B cell (primary cell): ENCODE data around the gene ST3GAL3. TPM values are rescaled to one million over a fixed set of nuclear protein-coding genes. Genes with fewer than 3 reads are reported as not detected.

Experiments used
- ATAC-seq: fragments of 200-7000 bp; cut with Tn5 transposase; one replicate; pipeline ENCODE4 v1.10.0; 2021; ENCODE audit warnings: low read depth, mild to moderate bottlenecking, moderate number of reproducible peaks, moderate library complexity
- CTCF ChIA-PET: fragments of 350-600 bp; sonication (Branson Sonifier 250); formaldehyde crosslinking; loops from one replicate; lab custom pipeline; 2021; ENCODE audit warnings: antibody characterized with exemption, inconsistent platforms; lab: Charles Lee
- POLR2A ChIA-PET: fragments of 350-600 bp; sonication (Branson Sonifier 250); formaldehyde crosslinking; loops from one replicate; lab custom pipeline; 2021; ENCODE audit warnings: antibody characterized with exemption; lab: Charles Lee
- DNase-seq: peaks from one replicate; pipeline ENCODE4 v3.0.0; 2013
- H2AFZ ChIP-seq: 2 replicates; pipeline ENCODE4 v1.6.1; 2012; ENCODE audit warnings: mild to moderate bottlenecking, low read depth, low read length; ENCODE audit not compliant: insufficient read depth, poor library complexity, severe bottlenecking
- H3K27ac ChIP-seq, 2 donors: 1 replicate in 1 of 2; 2 replicates in 1 of 2; pipeline ENCODE4 v1.5.1; 2012 to 2013; ENCODE audit warnings: low read length in 2 of 2, mild to moderate bottlenecking in 2 of 2, moderate library complexity in 1 of 2
- H3K27me3 ChIP-seq, 4 experiments: fragments of 200-600 bp in 1 of 4; sonication (generic) in 1 of 4; replicated peaks in 1 of 4; 1 replicate in 2 of 4; 2 replicates in 2 of 4; pipeline versions ENCODE4 v1.6.1 to v1.7.0; 2013 to 2016; ENCODE audit warnings: low read length in 3 of 4, mild to moderate bottlenecking in 2 of 4, mixed read lengths in 1 of 4, moderate library complexity in 1 of 4; ENCODE audit not compliant: insufficient read depth in 4 of 4, control insufficient read depth in 3 of 4; ENCODE audit errors: control extremely low read depth in 1 of 4
- H3K36me3 ChIP-seq, 2 experiments: replicated peaks in 1 of 2; 1 replicate in 1 of 2; 2 replicates in 1 of 2; pipeline versions ENCODE4 v1.6.1 to v1.7.1; 2013; ENCODE audit warnings: low read length in 1 of 2; ENCODE audit not compliant: insufficient read depth in 2 of 2, control insufficient read depth in 1 of 2; ENCODE audit errors: control extremely low read depth in 1 of 2, extremely low read depth in 1 of 2
- H3K4me1 ChIP-seq, 2 donors: fragments of 200-600 bp in 1 of 2; sonication (generic) in 1 of 2; 1 replicate in 1 of 2; 2 replicates in 1 of 2; pipeline versions ENCODE4 v1.5.1 to v1.6.1; 2013 to 2017; ENCODE audit warnings: low read length in 2 of 2; ENCODE audit not compliant: control insufficient read depth in 2 of 2, insufficient read depth in 2 of 2
- H3K4me2 ChIP-seq: replicated peaks from 2 replicates; pipeline ENCODE3; 2012; ENCODE audit warnings: mild to moderate bottlenecking, low read depth, low read length; ENCODE audit not compliant: poor library complexity, severe bottlenecking
- H3K4me3 ChIP-seq, 5 experiments: fragments of 200-600 bp in 1 of 5; sonication (generic) in 1 of 5; 1 replicate in 3 of 5; 2 replicates in 2 of 5; pipeline versions ENCODE4 v1.5.1 to v1.7.0; 2011 to 2016; ENCODE audit warnings: low read length in 4 of 5, mild to moderate bottlenecking in 4 of 5, low read depth in 2 of 5, control low read depth in 1 of 5, moderate library complexity in 1 of 5; ENCODE audit not compliant: insufficient read depth in 1 of 5; ENCODE audit errors: control extremely low read depth in 1 of 5, extremely low read depth in 1 of 5
- H3K79me2 ChIP-seq: fragments of 200-600 bp; sonication (generic); one replicate; pipeline ENCODE4 v1.6.0; 2016; ENCODE audit warnings: low read length; ENCODE audit not compliant: control insufficient read depth, insufficient read depth
- H3K9ac ChIP-seq: fragments of 200-600 bp; sonication (generic); 2 replicates; pipeline ENCODE4 v1.6.1; 2017; ENCODE audit warnings: mild to moderate bottlenecking, low read length, moderate library complexity
- H3K9me3 ChIP-seq, 3 donors: one replicate each; pipeline versions ENCODE4 v1.6.1 to v1.7.1; 2013; ENCODE audit warnings: low read length in 2 of 3; ENCODE audit not compliant: control insufficient read depth in 2 of 3, insufficient read depth in 1 of 3; ENCODE audit errors: control extremely low read depth in 1 of 3
- H4K20me1 ChIP-seq: 2 replicates; pipeline ENCODE4 v1.6.0; 2012; ENCODE audit warnings: mild to moderate bottlenecking, low read length; ENCODE audit not compliant: insufficient read depth, control insufficient read depth, poor library complexity, severe bottlenecking
- H3K27ac Mint-ChIP-seq: one replicate; pipeline ENCODE4 v1.8.0; 2021; ENCODE audit warnings: mixed read lengths
- H3K27me3 Mint-ChIP-seq: one replicate; pipeline ENCODE4 v1.8.0; 2021; ENCODE audit warnings: mixed read lengths
- H3K4me1 Mint-ChIP-seq: one replicate; pipeline ENCODE4 v1.8.0; 2021; ENCODE audit warnings: mixed read lengths
- H3K4me3 Mint-ChIP-seq: one replicate; pipeline ENCODE4 v1.8.0; 2021; ENCODE audit warnings: mixed read lengths
- H3K9me3 Mint-ChIP-seq: one replicate; pipeline ENCODE4 v1.8.0; 2022; ENCODE audit warnings: mixed read lengths; ENCODE audit not compliant: insufficient read depth
- CTCF ChIP-seq: fragments of 200-600 bp; IDR thresholded peaks from one replicate; pipeline ENCODE4 v1.8.0; 2022; ENCODE audit warnings: antibody characterized with exemption, mild to moderate bottlenecking
- EZH2 ChIP-seq: IDR thresholded peaks from 2 replicates; pipeline ENCODE4 v1.6.1; 2012; ENCODE audit warnings: borderline replicate concordance, low read depth, mild to moderate bottlenecking, moderate library complexity, low read length; ENCODE audit not compliant: insufficient read depth, poor library complexity, severe bottlenecking
- WGBS: methylation state at CpG from one replicate; pipeline ENCODE4 v1.1.5; 2013; ENCODE audit warnings: missing lambda C conversion rate; ENCODE audit not compliant: insufficient coverage; 5-methylcytosine and 5-hydroxymethylcytosine counted together
- intact Hi-C: fragments of 100-400 bp; cut with micrococcal nuclease; formaldehyde crosslinking; loops from one replicate; pipeline ENCODE4 v1.10.0; 2022
- polyA plus RNA-seq: library from polyadenylated mRNA; depleted of rRNA; stranded (reverse); fragments of >200 nt; gene quantifications from 2 replicates; pipeline ENCODE4 v1.2.3, GENCODE V29; 2012
- total RNA-seq, 2 donors: library from RNA; stranded (reverse); fragments of 120-200 nt in 1 of 2; gene quantifications; 1 replicate in 1 of 2; 2 replicates in 1 of 2; pipeline versions ENCODE4 v1.2.3 to v1.2.4, GENCODE V29; 2013 to 2022

ST3GAL3 gene
- total and polyA plus RNA-seq, 2 donors (not counting 1 experiment from before 2014, with no cell fraction given) = 16.8 to 31.4 TPM

GRCh38 chr1:43783671-43784205 is 76.4 kb downstream of the ST3GAL3 start:
- intact Hi-C loops = no loop called here
- no peak overlapping the region for H3K27ac ChIP-seq
- POLR2A ChIA-PET = no interaction called here
- CTCF ChIA-PET = no interaction called here
- H3K4me1 ChIP-seq = no peaks in the 10 kb centered on the region
- Mint-ChIP-seq H3K27ac (no peak overlapping the region), H3K4me1 (no peaks in the 10 kb centered on the region), H3K9me3 (peaks cover 15% of the 10 kb centered on the region), H3K4me3 (no peak overlapping the region), H3K27me3 (no peaks in the 10 kb centered on the region)
- no peak overlapping the region for H3K4me2 ChIP-seq
- no peak overlapping the region for H3K4me3 ChIP-seq
- peaks cover 0 to 13% (median 4%) of the 10 kb centered on the region in 3 donors for H3K9me3 ChIP-seq
- no peaks in the 10 kb centered on the region for H3K27me3 ChIP-seq
- H3K79me2 ChIP-seq = no peaks in the 10 kb centered on the region
- H2AFZ ChIP-seq = no peak overlapping the region
- no peak overlapping the region for H3K9ac ChIP-seq
- WGBS = 100% methylated on average over 2 of the region's 3 CpGs
- H3K36me3 ChIP-seq = no peaks in the 10 kb centered on the region
- ATAC-seq (no peak), DNase-seq (no peak)
- TF ChIP-seq EZH2 (no peak), CTCF (no peak)
- no peaks in the 10 kb centered on the region for H4K20me1 ChIP-seq

GRCh38 chr1:43786201-43786958 is 79.0 kb downstream of the ST3GAL3 start:
- H3K27ac Mint-ChIP-seq = no peak overlapping the region
- H3K4me3 Mint-ChIP-seq = no peak overlapping the region
- H3K27ac ChIP-seq = no peak overlapping the region
- H3K27me3 Mint-ChIP-seq = no peaks in the 10 kb centered on the region
- H3K4me1 Mint-ChIP-seq = no peaks in the 10 kb centered on the region
- ATAC-seq = no peak
- intact Hi-C loops = no loop called here
- no peak overlapping the region for H3K4me3 ChIP-seq
- POLR2A ChIA-PET = no interaction called here
- H3K9me3 Mint-ChIP-seq = no peaks in the 10 kb centered on the region
- no peak overlapping the region for H3K9ac ChIP-seq
- no peak overlapping the region for H3K4me2 ChIP-seq
- 91% methylated on average over 8 of the region's 13 CpGs for WGBS
- H3K27me3 ChIP-seq = no peaks in the 10 kb centered on the region
- no peaks in the 10 kb centered on the region for H3K4me1 ChIP-seq
- no peaks in the 10 kb centered on the region for H3K9me3 ChIP-seq
- no peaks in the 10 kb centered on the region for H3K36me3 ChIP-seq
- TF ChIP-seq EZH2 (no peak), CTCF (no peak)
- no peaks in the 10 kb centered on the region for H3K79me2 ChIP-seq
- CTCF ChIA-PET = no interaction called here
- H4K20me1 ChIP-seq = no peaks in the 10 kb centered on the region
- H2AFZ ChIP-seq = no peak overlapping the region
- no peak for DNase-seq
